ENCODE data around the gene TMEM94. TPM values are rescaled to one million over a fixed set of nuclear protein-coding genes. Genes with fewer than 3 reads are reported as not detected.

TMEM94 gene
- total and polyA plus RNA-seq, 2 of the 13 experiments (the other 11 are each of a cell fraction or from before 2014, with no cell fraction given): 32.6 to 134 TPM

- TF ChIP-seq MLX (CRISPR knock-in tag; IDR thresholded peaks at IDR 0.05): no peak
- TF ChIP-seq PRMT3 (CRISPR knock-in tag; IDR thresholded peaks at IDR 0.05; ENCODE audit: borderline replicate concordance, low read depth): no peak
- no peak for TF ChIP-seq RCOR2 (CRISPR knock-in tag; IDR thresholded peaks at IDR 0.05)
- no peak for TF ChIP-seq ZNF407 (CRISPR knock-in tag; IDR thresholded peaks at IDR 0.05; ENCODE audit: not compliant biosample characterization)
- TF ChIP-seq EED (CRISPR knock-in tag; IDR thresholded peaks at IDR 0.05): no peak
- no peak for TF ChIP-seq ZNF724P (CRISPR knock-in tag; IDR thresholded peaks at IDR 0.05; ENCODE audit: borderline replicate concordance)
- TF ChIP-seq ZNF770 (CRISPR knock-in tag; IDR thresholded peaks at IDR 0.05): no peak
- TF ChIP-seq ZNF557 (CRISPR knock-in tag; IDR thresholded peaks at IDR 0.05): no peak
- no peak for TF ChIP-seq HNRNPLL (IDR thresholded peaks at IDR 0.05; ENCODE audit: low read depth, low read length, poor library complexity, severe bottlenecking)
- no peak for TF ChIP-seq ZNF383 (CRISPR knock-in tag; IDR thresholded peaks at IDR 0.05; ENCODE audit: borderline replicate concordance)
- no peak for TF ChIP-seq SNAI1 (CRISPR knock-in tag; IDR thresholded peaks at IDR 0.05; ENCODE audit: borderline replicate concordance)
- peak; percentile 91 for TF ChIP-seq RXRB (CRISPR knock-in tag; IDR thresholded peaks at IDR 0.05; ENCODE audit: borderline replicate concordance)
- TF ChIP-seq ZNF574 (CRISPR knock-in tag; IDR thresholded peaks at IDR 0.05): no peak
- no peak for TF ChIP-seq DMAP1 (CRISPR knock-in tag; IDR thresholded peaks at IDR 0.05)
- TF ChIP-seq AGO2 (optimal IDR thresholded peaks at IDR 0.05; ENCODE audit: low read depth, low read length): no peak
These were observed 84.6 kb downstream of the TMEM94 start (continued) for GRCh38 chr17:75540923-75541503.

Data from HepG2 (cell line).